Endothelial cell of umbilical vein (primary cell): Measurements from ENCODE around the gene RHOB. TPM values are rescaled to one million over a fixed set of nuclear protein-coding genes. Genes with fewer than 3 reads are reported as not detected.

Source experiments
- BruUV-seq: library from RNA; stranded (reverse); fragments of 400-500 nt; replicated peaks from 2 replicates; lab custom pipeline; 2021; lab: Mats Ljungman, UMichigan
- CTCF ChIA-PET: fragments of 300-600, 350-600 bp; sonication (Branson Sonifier 250); formaldehyde crosslinking; loops from one replicate; lab custom pipeline; 2021; ENCODE audit warnings: antibody characterized with exemption, inconsistent platforms; lab: Charles Lee
- POLR2A ChIA-PET: fragments of 300-600, 350-600 bp; sonication (Branson Sonifier 250); formaldehyde crosslinking; loops from one replicate; lab custom pipeline; 2021; ENCODE audit warnings: antibody characterized with exemption, inconsistent platforms; lab: Charles Lee
- DNase-seq: peaks from one replicate; pipeline ENCODE4 v3.0.0-alpha.2; 2011; ENCODE audit warnings: low read depth, low spot score
- FAIRE-seq: peaks from 2 replicates; lab custom pipeline; 2011; peaks lifted over from hg19 to GRCh38; lab: Jason Lieb, UNC
- H2AFZ ChIP-seq: 2 replicates; pipeline ENCODE4 v1.6.0; 2012; ENCODE audit warnings: low read depth, low read length, control low read depth, inconsistent platforms
- H3K27ac ChIP-seq: 2 replicates; pipeline ENCODE4 v1.5.1; 2011; ENCODE audit warnings: low read depth, mild to moderate bottlenecking, control low read depth, low read length, moderate library complexity; ENCODE audit not compliant: insufficient read depth
- H3K27me3 ChIP-seq, 2 experiments: 2 replicates each; pipeline versions ENCODE4 v1.6.0 to v1.6.1; 2011; ENCODE audit warnings: low read length in 2 of 2, mixed read lengths in 1 of 2; ENCODE audit not compliant: control insufficient read depth in 2 of 2, insufficient read depth in 2 of 2
- H3K36me3 ChIP-seq, 2 experiments: 2 replicates in 1 of 2; 3 replicates in 1 of 2; pipeline ENCODE4 v1.5.1; 2011; ENCODE audit warnings: low read length in 2 of 2, mild to moderate bottlenecking in 1 of 2, moderate library complexity in 1 of 2; ENCODE audit not compliant: control insufficient read depth in 2 of 2, insufficient read depth in 2 of 2; ENCODE audit errors: extremely low read depth in 1 of 2
- H3K4me1 ChIP-seq: 3 replicates; pipeline ENCODE4 v1.5.1; 2011; ENCODE audit warnings: mild to moderate bottlenecking, low read length; ENCODE audit not compliant: control insufficient read depth, insufficient read depth; ENCODE audit errors: extremely low read depth
- H3K4me2 ChIP-seq: 2 replicates; pipeline ENCODE4 v1.6.1; 2011; ENCODE audit warnings: low read length, control low read depth, mixed read lengths; ENCODE audit not compliant: insufficient read depth
- H3K4me3 ChIP-seq, 3 experiments: fragments of 200-600 bp in 1 of 3; sonication (generic), shearing (Covaris generic) in 1 of 3; replicated peaks in 1 of 3; 2 replicates each; pipeline ENCODE4 v1.5.1; 2011 to 2016; ENCODE audit warnings: control low read depth in 3 of 3, low read length in 3 of 3, mild to moderate bottlenecking in 2 of 3, inconsistent platforms in 1 of 3, low read depth in 1 of 3, moderate library complexity in 1 of 3; ENCODE audit not compliant: insufficient read depth in 1 of 3
- H3K79me2 ChIP-seq: 2 replicates; pipeline ENCODE4 v1.6.0; 2012; ENCODE audit warnings: low read length, inconsistent platforms; ENCODE audit not compliant: control insufficient read depth, insufficient read depth
- H3K9ac ChIP-seq: replicated peaks from 2 replicates; pipeline ENCODE3; 2011; ENCODE audit warnings: low read length, control low read depth; ENCODE audit not compliant: insufficient read depth; ENCODE audit errors: extremely low read depth
- H3K9me1 ChIP-seq: replicated peaks from 3 replicates; pipeline ENCODE4 v1.6.0; 2011; ENCODE audit warnings: mild to moderate bottlenecking, low read length; ENCODE audit not compliant: control insufficient read depth, insufficient read depth; ENCODE audit errors: extremely low read depth
- H3K9me3 ChIP-seq: replicated peaks from 2 replicates; pipeline ENCODE4 v1.5.1; 2012; ENCODE audit warnings: low read length, inconsistent platforms; ENCODE audit not compliant: control insufficient read depth, insufficient read depth
- H4K20me1 ChIP-seq: replicated peaks from 2 replicates; pipeline ENCODE3; 2011; ENCODE audit warnings: mild to moderate bottlenecking, low read length; ENCODE audit not compliant: control insufficient read depth, insufficient read depth; ENCODE audit errors: extremely low read depth
- EZH2 ChIP-seq: IDR thresholded peaks from 2 replicates; pipeline ENCODE4 v1.6.1; 2012; ENCODE audit warnings: borderline replicate concordance, low read depth, mild to moderate bottlenecking, moderate library complexity, low read length, inconsistent platforms; ENCODE audit not compliant: severe bottlenecking
- FOS ChIP-seq: IDR thresholded peaks from 2 replicates; pipeline ENCODE4 v1.6.1; 2011; ENCODE audit warnings: mild to moderate bottlenecking, low read length, moderate library complexity, borderline replicate concordance; ENCODE audit not compliant: insufficient read depth
- GATA2 ChIP-seq: IDR thresholded peaks from 2 replicates; pipeline ENCODE4 v1.7.0; 2011; ENCODE audit warnings: low read depth, mild to moderate bottlenecking, moderate library complexity, mixed read lengths, low read length; ENCODE audit not compliant: insufficient read length, insufficient read depth
- JUN ChIP-seq: IDR thresholded peaks from 2 replicates; pipeline ENCODE4 v1.6.1; 2011; ENCODE audit warnings: borderline replicate concordance, low read depth; ENCODE audit not compliant: insufficient read length, insufficient read depth
- MAX ChIP-seq: IDR thresholded peaks from 2 replicates; pipeline ENCODE4 v1.6.1; 2011; ENCODE audit not compliant: insufficient read depth, insufficient read length
- MYC ChIP-seq: IDR thresholded peaks from one replicate; pipeline ENCODE4 v1.6.1; 2011; ENCODE audit warnings: mild to moderate bottlenecking, low read depth, low read length
- POLR2A ChIP-seq: IDR thresholded peaks from 2 replicates; pipeline ENCODE4 v1.6.1; 2012; ENCODE audit warnings: low read depth, mild to moderate bottlenecking, control low read depth, low read length
- POLR2AphosphoS5 ChIP-seq: IDR thresholded peaks from 2 replicates; pipeline ENCODE4 v1.6.1; 2012; ENCODE audit warnings: low read depth, mild to moderate bottlenecking, control low read depth, low read length, moderate library complexity; ENCODE audit not compliant: insufficient read depth
- dilution Hi-C: fragments of 300-500 bp; cut with MboI; formaldehyde crosslinking; loops from one replicate; pipeline ENCODE4 v1.15.0; 2019; ENCODE audit warnings: low sequenced_read_pairs; ENCODE audit not compliant: extremely low pct_ligation_motif_present
- intact Hi-C: fragments of 100-400 bp; cut with micrococcal nuclease; formaldehyde crosslinking; loops from one replicate; pipeline ENCODE4 v1.10.0; 2022
- polyA plus RNA-seq, 4 experiments: library from polyadenylated mRNA; depleted of rRNA in 3 of 4; stranded (reverse) in 3 of 4; unstranded in 1 of 4; fragments of >200 nt; gene quantifications; 2 replicates each; pipeline versions ENCODE4 v1.2.1 to v1.2.3, GENCODE V29; 2011 to 2012; ENCODE audit warnings: missing spikeins in 1 of 4
- total RNA-seq: library from RNA; stranded (reverse); gene quantifications from 2 replicates; pipeline ENCODE4 v1.2.3, GENCODE V29; 2021
- TF ChIP-seq, protein P1 (sequence below), 2 donors: IDR thresholded peaks; 1 replicate in 1 of 2; 2 replicates in 1 of 2; pipeline ENCODE4 v1.5.1; 2011; ENCODE audit warnings: low read length in 2 of 2, mild to moderate bottlenecking in 2 of 2, moderate library complexity in 2 of 2, control low read depth in 1 of 2, inconsistent platforms in 1 of 2, low read depth in 1 of 2; ENCODE audit not compliant: insufficient read depth in 1 of 2; ENCODE audit errors: extremely low read depth in 1 of 2

The RHOB gene
- total and polyA plus RNA-seq, 2 donors (not counting 3 experiments of a cell fraction or from before 2014, with no cell fraction given), result 830 to 1,101 TPM

GRCh38 chr2:20468549-20469500 is 22.0 kb downstream of the RHOB start:
- Histone ChIP-seq H3K27ac (no peak overlapping the region), H3K36me3 (no peaks in the 10 kb centered on the region), H3K9ac (no peak overlapping the region), H2AFZ (no peak overlapping the region), H3K9me1 (no peaks in the 10 kb centered on the region), H3K4me3 (no peak overlapping the region), H4K20me1 (no peaks in the 10 kb centered on the region), H3K4me1 (peaks cover 4% of the 10 kb centered on the region), H3K9me3 (no peaks in the 10 kb centered on the region), H3K79me2 (no peaks in the 10 kb centered on the region), H3K4me2 (no peak overlapping the region), H3K27me3 (no peaks in the 10 kb centered on the region)
- no peak for FAIRE-seq
- intact Hi-C loops, result no loop called here
- DNase-seq, result no peak
- TF ChIP-seq MAX (no peak), MYC (no peak), FOS (no peak), JUN (no peak), GATA2 (no peak), POLR2AphosphoS5 (no peak), POLR2A (no peak), EZH2 (no peak)
- TF ChIP-seq, protein P1, sequence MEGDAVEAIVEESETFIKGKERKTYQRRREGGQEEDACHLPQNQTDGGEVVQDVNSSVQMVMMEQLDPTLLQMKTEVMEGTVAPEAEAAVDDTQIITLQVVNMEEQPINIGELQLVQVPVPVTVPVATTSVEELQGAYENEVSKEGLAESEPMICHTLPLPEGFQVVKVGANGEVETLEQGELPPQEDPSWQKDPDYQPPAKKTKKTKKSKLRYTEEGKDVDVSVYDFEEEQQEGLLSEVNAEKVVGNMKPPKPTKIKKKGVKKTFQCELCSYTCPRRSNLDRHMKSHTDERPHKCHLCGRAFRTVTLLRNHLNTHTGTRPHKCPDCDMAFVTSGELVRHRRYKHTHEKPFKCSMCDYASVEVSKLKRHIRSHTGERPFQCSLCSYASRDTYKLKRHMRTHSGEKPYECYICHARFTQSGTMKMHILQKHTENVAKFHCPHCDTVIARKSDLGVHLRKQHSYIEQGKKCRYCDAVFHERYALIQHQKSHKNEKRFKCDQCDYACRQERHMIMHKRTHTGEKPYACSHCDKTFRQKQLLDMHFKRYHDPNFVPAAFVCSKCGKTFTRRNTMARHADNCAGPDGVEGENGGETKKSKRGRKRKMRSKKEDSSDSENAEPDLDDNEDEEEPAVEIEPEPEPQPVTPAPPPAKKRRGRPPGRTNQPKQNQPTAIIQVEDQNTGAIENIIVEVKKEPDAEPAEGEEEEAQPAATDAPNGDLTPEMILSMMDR (IDR thresholded peaks at IDR 0.05; ENCODE audit: extremely low read depth in 1 of 2, insufficient read depth in 1 of 2, low read depth in 1 of 2, low read length in 2 of 2), result no peak
- ChIA-PET CTCF (interaction anchor here (0.6 to 0.7 kb wide), 3 partner anchors 9 to 58 kb away, joined by 3 read pairs; no protein-coding TSS in a partner anchor), POLR2A (no interaction called here)
- dilution Hi-C loops, result no loop called here
- BruUV-seq, result no TSS peak
